Middle frontal gyrus (tissue), 1 donor: Measurements from ENCODE around the gene CBX3.
"Not testable (repeated sequence)": the region's sequence is repeated elsewhere in the genome, so short reads cannot be mapped to it uniquely, and the experiment has no call there.

Experiments used
- DNase-seq: peaks from one replicate; pipeline ENCODE4 v3.0.0-alpha.2; 2015; ENCODE audit warnings: low spot score; ENCODE audit errors: extremely low spot score

CBX3 gene

DNA sequence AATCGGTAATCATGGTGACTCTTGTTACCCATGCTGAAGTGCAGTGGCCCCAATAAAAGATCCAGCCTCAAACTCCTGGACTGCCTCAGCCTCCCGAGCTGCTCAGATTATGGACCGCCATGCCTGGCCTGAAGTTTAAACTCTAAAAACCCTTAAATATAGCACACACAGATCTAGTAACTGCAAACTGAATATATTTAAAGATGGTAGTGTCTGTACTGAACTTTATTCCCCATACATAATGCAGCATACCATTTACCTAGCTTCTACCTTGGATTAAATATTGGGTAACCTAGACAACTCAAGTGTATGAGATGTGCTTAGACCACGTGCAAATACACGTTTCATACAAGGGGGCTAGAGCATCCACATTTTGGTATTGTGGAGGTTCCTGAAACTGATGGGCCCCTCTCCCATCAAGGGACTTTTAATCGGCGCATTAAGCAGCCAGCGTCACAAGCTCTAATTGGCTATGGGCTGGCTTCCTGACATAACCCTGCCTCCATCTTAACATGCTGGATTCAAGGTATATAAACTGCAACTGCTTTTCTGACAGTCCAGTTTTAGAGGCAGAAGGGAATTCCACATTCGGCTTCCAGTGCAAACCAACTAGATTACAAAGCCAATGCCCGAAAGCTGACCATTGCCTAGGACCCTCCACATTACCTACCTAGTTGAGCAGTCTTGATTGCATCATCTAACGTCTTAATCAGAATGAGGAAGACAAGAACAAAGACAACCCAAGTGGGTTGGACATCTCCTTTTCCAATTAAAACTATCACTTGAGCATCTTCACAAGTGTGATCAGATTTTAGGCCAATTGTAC is 14.0 kb upstream of the CBX3 start:
- no peak for DNase-seq

DNA sequence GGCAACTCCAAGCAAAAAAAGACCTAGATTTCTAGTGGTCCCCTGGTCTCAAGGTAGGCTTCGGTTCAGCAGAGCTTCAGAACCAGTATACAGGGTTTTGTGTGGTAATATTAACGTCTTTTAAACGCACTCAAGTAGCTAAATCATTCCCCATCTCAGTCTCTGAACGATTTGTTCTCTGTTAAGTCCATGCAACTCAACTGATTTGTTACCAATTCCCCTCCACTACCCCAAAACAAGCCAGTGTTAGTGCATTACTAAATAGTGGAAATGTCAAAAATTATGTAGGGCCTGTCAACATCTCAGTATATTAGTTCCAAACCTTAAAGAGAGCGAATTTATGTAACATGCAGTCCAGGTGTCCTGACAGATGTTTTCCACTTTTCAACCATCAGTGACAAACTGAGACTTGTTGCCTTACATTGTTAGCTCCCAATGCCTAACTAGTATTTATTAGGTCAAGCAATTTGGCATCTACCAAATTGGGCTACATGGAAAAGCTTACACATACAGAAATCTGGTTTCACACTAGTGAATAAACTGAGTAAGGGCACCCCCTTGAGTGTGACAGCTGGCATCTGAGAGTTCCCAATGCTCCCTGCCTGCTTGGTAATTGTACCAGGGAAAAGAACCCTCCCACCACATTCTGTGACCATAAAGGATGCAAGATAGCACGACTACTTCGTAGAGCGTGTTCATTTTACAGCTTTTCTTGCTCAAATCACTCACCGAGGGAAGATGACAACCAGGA is 13.2 kb upstream of the CBX3 start:
- DNase-seq, result no peak

DNA sequence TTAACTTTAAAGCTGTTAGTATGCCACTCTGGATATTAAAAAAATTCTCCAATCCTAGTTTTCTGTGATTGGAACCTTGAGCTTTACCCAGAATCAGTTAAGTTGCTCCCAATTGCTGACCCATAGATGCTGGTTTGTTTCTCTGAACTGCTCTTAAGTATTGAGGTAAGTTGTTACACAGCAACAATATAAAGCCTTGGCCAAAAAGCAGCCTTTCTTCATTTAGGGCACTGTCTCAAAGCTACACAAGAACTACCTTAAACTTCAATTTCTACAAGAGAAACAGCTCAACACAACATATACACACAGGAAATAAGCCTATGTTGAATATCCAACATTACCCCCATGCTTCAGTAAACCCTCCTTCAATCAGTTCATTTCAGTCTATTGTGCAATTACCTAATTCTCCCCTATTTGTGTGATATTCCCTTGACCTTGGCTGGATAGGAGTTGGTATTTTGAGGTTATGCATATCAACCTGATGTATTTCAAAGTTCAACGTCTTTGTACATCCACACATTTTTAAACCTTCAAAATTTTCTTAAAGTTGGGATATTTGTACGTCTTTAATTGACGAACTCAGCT is 12.5 kb upstream of the CBX3 start:
- no peak for DNase-seq

DNA sequence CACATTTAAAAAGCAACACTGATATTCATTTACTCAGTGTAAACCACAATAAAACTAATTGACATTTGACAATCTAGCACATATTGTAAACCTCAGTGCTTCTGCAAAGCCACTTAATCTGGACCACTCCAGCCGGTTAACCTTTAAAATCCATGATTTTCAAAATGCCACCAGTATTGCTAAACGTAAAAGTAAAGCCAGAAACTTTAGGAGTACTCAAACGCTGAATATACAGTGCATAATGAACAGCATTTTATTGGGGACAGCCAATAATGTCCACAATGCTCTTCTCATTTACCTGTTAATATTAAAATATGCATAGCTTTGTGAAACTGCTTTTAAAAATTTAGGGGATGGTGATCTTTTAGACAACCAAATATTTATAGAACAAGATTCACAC is 11.8 kb upstream of the CBX3 start:
- DNase-seq, result no peak

DNA sequence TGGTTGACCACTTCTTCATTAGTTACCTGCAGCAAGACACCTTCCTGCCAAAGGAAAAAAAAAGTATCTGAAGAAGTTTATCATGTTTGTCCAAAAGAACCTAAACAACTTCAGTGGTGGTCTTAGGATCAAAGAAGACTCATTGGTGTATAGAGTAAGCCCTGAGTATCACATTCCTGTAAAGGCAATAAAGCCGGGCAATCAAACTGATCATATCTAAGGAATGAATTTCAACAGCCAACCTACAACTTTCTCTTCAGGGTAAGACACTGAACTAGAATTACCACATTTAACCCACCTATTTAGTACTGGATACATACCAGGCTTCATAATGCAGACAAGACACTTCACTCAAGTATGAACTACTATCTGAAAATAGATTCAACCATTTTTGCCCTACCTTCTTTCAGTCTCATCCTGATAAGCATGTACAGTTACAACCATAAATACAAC is 11.1 kb upstream of the CBX3 start:
- DNase-seq, result no peak

DNA sequence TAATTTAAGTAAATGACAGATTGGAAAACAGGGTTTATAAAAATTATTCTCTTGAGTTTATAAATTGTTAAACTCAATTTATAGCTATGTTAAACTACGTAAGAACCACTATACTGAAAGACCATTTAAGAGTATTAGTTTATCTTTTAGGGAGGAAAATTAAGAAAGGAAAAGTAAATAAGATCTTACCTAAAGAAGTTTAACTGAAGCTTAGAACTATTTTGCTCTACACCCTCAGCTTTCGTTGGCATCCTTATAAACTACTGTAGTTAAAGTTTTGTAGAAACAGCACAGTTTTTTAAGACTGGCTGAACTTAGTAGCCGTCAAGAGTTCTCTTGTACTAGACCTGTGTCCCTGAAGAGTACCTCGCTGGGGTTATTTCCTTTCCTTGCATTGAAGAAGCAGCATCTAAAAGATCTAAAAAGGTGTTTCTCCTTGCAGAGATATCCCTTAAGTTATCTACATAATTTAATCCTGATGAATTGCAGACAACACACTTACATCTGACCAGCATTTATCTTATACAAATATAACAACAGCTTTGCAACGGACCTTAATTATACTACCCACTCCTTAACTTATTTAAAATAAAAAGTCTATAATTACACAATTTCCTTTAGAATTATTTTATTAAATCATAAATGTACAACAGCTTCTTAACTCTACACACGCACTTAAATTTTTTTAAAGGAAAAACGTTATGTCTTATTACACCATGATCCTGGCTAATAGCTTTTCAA is 10.1 kb upstream of the CBX3 start:
- no peak for DNase-seq

DNA sequence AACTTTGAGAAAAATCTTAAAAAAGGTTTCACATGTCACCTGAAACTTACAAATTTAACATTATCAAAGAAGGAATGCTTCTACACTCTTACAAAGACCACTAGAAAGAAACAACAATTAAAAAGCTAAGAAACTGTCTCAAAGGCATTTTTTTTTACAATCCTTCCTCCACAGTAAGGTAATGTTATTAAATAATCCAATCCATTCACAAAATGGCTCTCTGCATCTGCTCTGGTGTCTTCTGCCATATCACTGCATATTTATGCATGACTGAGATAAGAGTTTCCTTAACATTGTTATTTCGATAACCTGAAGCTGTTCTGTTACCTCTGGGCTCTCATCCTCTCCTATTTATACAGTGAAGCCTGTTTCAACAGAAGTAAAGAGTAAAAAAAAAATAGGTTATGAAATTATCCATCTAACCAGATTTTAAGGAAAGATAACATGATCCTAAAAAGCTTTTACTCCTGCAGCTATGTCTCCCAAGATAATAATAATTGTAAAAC is 9.5 kb upstream of the CBX3 start:
- no peak for DNase-seq

DNA sequence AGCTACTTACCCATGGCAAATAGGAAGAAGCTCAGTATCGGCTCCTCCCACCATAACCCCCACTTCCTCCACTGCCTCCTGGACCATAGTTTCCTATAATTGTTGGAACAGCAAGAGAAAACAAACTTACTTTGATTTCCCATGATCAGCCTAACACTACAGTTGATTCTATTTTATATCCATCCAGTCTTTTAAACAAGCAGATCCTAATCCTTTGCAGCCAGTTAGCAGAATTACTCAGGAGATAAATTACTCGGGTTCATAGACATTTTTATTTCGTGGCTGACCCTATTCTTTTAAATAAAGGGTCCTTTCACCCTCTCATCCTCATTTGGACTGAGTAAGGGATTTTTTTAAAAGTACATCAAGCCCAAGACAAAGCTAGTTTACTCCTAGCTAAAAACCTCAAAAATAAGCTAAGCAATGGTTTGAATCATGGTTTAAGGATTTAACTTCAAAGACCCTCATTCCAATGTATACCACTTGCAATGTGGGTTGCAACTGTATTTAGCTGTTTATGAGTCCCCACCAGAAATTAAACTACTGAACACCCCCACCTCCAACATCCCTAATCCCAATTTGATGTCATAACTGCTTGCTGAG is 9.0 kb upstream of the CBX3 start:
- no peak for DNase-seq

DNA sequence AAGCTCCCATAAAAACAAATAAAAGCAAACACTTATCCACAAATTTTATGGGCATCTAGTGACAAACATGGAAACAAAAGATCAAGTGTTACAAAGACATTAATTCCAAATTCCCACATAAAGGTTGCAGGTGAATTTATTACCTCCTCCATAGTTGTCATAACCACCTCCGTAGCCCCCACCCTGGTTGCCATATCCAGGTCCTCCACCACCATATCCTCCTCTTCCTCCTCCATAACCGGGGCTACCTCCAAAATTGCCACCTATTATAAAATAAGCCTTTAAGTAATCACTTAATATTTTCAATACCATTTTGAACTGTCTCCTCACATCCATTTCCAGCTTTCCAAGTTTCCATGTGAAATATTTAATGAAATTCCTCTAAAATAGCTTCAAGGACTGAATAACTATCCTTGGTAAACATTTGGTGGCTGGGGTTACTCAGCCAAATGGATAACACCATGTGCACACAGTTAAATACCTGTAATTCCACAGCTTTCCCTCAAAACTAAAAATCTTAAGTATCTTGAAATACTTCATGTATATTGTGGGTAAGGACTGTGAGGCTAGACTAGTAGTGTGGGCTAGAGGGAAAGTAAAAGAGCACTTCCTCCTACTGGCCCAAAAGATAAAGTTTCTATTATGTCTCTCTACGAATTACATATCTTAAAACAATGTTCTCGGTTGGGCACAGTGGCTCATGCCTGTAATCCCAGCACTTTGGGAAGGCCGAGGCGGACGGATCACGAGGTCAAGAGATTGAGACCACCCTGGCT is 7.9 kb upstream of the CBX3 start:
- DNase-seq, result no peak

DNA sequence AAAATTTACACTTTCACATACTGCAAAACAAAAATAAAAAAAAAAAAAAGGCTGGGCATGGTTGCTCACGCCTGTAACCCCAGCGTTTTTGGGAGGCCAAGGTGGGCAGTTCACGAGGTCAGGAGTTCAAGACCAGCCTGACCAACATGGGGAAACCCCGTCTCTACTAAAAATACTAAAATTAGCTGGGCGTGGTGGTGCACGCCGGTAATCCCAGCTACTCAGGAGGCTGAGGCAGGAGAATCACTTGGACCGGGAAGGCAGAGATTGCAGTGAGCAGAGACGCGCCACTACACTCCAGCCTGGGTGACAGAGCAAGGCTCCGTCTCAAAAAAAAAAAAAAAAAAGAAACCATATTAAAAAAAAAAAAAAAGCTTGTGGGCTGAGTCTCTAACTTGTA is 6.8 kb upstream of the CBX3 start:
- DNase-seq, result not testable (repeated sequence)

DNA sequence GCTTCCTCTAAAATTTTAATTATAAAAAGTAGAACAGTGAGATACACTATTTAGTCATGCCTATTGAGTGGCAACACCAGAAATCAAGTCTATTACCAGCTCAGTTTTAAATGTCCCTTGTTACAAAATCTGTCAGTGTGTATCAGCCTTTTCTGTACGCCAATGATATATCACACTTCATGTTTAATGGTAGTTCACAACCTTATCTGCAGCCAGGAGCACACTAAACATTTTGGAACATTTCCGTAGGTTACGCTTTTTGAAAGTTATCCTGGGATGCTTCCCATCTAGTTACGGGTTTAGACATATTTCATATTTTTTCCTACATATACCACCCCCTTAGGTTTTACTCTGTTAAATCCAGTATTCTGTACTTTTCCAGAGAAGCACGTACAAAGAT is 6.4 kb upstream of the CBX3 start:
- DNase-seq, result no peak

DNA sequence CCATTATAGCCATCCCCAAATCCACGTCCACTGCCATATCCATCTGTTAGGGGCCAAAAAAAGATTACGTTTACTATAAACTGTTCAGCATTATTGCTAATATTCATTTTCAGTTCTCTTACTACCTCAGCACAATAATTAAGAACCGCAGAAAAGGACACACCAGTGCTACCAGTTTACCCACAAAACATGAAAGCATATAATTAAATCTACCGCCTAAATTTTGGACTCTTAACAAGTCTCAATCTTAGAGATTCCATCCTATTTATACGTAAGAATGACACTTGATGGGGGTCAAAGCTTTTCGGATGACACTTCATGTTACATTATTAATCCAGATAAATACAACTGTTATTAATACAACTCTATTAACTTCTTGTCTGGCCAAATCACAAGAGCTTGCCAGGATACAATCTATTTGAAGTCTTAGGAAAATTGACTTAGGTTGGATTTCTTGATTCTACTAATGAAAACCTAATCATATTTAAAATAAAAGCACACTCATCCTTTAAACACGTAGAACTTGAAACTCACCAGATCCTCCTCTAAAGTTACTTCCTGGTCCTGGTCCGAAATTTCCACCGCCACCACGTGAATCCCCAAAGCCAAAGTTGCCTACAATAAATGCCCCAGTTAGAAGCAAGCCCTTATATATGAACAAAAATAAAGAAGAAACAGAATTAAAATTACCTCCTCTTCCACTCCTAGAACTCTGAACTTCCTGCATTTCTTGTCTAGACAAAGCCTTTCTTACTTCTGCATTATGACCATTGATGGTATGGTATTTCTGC is 5.5 kb upstream of the CBX3 start:
- DNase-seq, result no peak

DNA sequence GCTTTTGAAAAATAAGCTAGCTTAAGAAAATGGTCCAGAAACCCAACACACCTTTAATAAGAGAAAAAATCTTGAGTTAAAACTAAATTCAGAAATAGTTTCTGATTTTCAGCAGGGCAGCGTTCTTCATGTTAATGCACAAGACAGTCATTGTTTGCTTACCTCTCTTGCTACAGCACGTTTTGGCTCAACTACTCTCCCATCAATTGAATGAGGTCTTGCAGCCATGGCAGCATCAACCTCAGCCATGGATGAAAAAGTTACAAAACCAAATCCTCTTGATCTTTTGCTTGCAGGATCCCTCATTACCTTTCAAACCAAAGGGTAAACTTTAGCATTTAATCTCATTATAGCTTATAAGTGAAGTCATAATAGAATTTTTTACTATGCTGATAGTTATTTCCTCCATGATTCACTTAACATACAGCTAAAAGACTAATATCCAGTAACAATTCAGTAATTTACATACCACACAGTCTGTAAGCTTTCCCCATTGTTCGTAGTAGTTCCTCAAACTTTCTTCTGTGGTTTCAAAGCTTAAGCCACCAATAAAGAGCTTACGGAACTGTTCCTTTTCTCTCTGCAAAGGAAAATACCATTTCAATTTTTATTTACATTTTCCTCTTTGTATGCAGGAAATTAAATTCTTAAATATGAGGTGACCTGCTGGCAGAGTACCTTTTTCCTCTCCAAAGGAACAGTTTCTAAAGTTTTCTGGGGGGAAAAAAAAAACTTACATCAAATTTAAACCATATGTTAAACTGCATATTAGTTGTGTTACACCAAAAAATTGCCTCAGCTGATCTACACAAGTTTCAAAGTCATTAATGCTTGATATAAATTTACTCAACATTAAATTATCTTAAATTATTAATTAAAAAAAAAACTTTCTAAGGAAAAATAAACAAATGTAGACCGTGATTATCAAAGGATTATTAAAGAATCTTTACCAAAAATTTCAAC is 4.1 kb upstream of the CBX3 start:
- no peak for DNase-seq

DNA sequence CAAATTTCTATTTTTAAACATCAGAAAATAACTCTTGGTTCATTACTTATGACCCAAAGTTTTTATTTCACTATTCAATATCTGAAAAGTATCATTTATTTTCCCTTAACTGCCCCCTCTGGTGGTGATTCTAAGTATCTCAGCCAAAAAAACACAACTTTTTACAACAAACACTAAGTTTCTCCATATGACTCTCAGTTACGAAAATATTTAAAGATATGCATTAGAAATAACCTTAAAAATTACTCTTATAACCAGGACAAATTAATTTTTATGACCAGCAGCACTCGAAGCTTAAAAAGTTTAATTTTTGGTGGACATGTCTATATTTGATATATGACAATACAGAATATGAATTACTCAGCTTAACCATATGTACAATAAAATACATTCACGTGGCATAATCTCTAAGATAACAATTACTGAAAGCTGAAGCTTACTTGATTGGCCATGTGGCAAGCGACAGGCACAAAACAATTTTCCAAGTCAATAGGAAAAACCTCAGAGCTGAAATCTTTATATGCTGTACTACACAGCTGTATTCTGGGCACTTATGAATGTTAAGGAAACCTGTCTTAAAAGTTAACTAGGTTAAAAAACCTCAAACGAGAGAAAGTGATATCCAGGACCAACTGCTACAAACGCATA is 3.3 kb upstream of the CBX3 start:
- DNase-seq, result no peak

DNA sequence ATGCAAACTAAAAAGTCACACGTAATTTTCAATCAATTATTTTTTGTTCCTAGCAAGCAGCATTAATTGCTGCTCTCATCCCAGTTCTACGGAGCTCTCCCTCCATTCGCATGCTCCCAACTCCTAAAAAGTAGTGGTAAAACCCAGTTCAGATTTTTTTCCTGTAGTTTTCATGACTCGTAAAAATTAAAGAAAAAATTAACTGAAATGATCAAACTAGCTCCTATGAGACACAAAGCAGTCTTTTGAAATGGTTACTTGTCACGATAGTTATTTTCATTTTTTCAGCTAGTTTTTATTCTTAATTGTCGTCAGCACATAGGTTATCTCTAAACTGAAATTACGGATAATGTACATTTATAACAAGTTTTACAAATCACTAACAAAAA is 2.8 kb upstream of the CBX3 start:
- DNase-seq, result no peak

DNA sequence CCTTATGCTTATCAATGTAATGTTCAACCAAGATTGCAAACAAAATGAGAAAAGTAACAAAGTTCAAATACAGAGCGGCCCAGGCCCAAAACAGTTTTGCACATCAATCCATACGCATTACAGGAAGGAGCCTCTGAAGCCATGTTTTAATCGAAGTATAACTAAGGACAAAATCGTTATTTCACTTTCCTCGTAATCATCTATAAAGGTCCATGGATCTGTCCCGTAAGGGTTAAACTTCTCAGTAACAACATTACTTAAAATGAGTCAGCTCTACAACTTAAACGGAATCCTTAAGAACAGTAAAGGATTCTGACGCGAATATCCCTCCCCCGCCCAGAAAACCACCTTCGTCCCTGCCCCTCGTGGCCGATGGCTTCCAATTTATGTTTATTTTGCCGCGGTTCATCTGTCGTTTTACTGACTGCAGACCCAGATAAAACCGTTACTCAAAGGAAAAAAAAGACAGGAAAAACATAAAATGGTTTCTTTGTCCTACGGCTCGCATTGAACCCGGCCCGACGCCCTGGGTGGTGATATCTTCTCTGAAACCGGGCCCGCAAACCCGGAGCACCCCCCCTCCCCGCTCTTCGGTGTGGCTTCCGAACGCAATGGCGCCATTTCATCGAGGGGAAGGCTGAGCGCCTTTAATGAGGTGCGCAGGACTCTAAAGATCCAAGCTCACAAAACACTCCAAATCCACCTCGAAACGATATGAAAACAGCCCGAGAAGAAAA is 2.1 kb upstream of the CBX3 start:
- no peak for DNase-seq

DNA sequence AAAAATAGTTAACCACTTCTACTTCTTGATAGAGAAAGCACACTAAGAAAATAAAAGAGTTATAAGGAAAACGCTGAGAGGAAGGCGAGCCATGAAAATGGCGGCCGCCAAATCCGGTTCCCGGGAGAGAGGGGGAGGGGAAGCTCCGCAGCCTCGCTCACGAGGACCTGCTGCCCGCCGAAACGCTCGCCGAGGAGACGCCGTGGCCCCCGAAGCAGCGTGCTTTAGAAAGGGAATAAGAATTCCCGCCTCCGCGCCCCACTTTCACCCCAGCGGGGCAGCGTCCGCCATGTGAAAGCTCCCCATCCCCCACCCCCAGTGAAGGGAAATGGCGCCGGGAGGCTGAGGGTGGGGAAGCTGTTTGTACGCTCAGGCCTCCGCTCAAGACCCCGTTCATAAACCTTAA is 1.5 kb upstream of the CBX3 start:
- no peak for DNase-seq
